Measurements from ENCODE around the gene STK32B. TPM values are rescaled to one million over a fixed set of nuclear protein-coding genes. Genes with fewer than 3 reads are reported as not detected.

STK32B gene
- total and polyA plus RNA-seq, 2 experiments from 2014 or later = 0.71 to 2.3 TPM

DNA sequence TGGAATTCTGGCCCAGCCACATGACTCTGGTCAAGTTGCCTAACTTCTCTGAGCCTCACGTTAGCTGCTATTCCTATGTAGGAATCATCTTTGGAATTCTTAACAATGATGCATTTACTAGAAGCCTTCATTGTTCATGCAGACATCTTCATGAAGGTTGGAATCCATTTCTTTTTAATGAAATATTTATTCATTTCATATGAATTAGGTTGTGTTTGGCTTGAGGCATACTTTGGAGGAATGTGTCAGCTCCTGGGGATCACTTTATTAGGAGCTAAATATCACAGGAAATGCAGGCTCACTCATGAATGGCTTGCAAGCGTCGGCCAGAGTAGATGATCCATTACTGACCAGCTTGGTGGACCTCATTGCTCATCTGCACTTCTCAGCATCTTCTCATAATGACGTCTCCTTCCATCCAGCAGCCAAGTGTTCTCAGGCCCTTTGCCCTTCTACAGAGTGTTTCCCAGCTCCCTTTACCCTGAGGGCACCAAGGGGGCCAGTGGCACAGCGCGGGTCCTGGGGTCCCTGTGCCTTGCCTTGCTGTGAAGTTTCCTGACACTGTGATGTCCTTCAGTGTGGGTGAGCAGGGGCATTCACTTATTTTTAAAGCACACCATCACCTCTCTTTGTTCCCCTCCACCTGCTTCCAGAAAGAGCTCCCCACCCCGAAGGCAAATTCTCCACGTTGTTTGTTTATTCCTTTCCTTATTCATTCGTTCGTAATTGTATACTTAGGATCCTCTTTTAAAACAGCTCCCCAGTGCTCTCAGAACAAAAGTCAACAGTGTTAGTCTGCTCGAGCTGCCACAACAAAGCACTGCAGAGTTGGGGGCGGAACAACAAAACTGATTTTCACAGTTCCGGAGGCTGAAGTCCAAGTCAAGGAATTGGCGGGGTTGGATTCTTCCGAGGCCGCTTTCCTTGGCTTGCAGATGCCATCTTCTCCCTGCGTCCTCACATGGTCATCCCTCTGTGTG is 106.8 kb downstream of the STK32B start:
- H3K4me1 Mint-ChIP-seq = no peaks in the 10 kb centered on the region
- H2AFZ ChIP-seq = no peak overlapping the region
- ATAC-seq = no peak; the same call in 2 of the 3 replicates
- no peaks in the 10 kb centered on the region for H3K4me1 ChIP-seq (ENCODE audit: insufficient read depth)
- H3K4me3 Mint-ChIP-seq = no peak overlapping the region
- TF ChIP-seq, protein P1, sequence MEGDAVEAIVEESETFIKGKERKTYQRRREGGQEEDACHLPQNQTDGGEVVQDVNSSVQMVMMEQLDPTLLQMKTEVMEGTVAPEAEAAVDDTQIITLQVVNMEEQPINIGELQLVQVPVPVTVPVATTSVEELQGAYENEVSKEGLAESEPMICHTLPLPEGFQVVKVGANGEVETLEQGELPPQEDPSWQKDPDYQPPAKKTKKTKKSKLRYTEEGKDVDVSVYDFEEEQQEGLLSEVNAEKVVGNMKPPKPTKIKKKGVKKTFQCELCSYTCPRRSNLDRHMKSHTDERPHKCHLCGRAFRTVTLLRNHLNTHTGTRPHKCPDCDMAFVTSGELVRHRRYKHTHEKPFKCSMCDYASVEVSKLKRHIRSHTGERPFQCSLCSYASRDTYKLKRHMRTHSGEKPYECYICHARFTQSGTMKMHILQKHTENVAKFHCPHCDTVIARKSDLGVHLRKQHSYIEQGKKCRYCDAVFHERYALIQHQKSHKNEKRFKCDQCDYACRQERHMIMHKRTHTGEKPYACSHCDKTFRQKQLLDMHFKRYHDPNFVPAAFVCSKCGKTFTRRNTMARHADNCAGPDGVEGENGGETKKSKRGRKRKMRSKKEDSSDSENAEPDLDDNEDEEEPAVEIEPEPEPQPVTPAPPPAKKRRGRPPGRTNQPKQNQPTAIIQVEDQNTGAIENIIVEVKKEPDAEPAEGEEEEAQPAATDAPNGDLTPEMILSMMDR (conservative IDR thresholded peaks at IDR 0.05; ENCODE audit: low read depth in 2 of 2) = no peak
- no peak for TF ChIP-seq ZNF331 (CRISPR knock-in tag; IDR thresholded peaks at IDR 0.05; ENCODE audit: low read depth)
- no peak for TF ChIP-seq JUNB (IDR thresholded peaks at IDR 0.05; ENCODE audit: unreplicated experiment)
- no peak for TF ChIP-seq POLR2AphosphoS5 (IDR thresholded peaks at IDR 0.05; ENCODE audit: low read depth)
- no peak for TF ChIP-seq CREB1 (CRISPR knock-in tag; IDR thresholded peaks at IDR 0.05; ENCODE audit: low read depth)
- TF ChIP-seq ZNF114 (CRISPR knock-in tag; IDR thresholded peaks at IDR 0.05) = no peak
- TF ChIP-seq, protein P2, sequence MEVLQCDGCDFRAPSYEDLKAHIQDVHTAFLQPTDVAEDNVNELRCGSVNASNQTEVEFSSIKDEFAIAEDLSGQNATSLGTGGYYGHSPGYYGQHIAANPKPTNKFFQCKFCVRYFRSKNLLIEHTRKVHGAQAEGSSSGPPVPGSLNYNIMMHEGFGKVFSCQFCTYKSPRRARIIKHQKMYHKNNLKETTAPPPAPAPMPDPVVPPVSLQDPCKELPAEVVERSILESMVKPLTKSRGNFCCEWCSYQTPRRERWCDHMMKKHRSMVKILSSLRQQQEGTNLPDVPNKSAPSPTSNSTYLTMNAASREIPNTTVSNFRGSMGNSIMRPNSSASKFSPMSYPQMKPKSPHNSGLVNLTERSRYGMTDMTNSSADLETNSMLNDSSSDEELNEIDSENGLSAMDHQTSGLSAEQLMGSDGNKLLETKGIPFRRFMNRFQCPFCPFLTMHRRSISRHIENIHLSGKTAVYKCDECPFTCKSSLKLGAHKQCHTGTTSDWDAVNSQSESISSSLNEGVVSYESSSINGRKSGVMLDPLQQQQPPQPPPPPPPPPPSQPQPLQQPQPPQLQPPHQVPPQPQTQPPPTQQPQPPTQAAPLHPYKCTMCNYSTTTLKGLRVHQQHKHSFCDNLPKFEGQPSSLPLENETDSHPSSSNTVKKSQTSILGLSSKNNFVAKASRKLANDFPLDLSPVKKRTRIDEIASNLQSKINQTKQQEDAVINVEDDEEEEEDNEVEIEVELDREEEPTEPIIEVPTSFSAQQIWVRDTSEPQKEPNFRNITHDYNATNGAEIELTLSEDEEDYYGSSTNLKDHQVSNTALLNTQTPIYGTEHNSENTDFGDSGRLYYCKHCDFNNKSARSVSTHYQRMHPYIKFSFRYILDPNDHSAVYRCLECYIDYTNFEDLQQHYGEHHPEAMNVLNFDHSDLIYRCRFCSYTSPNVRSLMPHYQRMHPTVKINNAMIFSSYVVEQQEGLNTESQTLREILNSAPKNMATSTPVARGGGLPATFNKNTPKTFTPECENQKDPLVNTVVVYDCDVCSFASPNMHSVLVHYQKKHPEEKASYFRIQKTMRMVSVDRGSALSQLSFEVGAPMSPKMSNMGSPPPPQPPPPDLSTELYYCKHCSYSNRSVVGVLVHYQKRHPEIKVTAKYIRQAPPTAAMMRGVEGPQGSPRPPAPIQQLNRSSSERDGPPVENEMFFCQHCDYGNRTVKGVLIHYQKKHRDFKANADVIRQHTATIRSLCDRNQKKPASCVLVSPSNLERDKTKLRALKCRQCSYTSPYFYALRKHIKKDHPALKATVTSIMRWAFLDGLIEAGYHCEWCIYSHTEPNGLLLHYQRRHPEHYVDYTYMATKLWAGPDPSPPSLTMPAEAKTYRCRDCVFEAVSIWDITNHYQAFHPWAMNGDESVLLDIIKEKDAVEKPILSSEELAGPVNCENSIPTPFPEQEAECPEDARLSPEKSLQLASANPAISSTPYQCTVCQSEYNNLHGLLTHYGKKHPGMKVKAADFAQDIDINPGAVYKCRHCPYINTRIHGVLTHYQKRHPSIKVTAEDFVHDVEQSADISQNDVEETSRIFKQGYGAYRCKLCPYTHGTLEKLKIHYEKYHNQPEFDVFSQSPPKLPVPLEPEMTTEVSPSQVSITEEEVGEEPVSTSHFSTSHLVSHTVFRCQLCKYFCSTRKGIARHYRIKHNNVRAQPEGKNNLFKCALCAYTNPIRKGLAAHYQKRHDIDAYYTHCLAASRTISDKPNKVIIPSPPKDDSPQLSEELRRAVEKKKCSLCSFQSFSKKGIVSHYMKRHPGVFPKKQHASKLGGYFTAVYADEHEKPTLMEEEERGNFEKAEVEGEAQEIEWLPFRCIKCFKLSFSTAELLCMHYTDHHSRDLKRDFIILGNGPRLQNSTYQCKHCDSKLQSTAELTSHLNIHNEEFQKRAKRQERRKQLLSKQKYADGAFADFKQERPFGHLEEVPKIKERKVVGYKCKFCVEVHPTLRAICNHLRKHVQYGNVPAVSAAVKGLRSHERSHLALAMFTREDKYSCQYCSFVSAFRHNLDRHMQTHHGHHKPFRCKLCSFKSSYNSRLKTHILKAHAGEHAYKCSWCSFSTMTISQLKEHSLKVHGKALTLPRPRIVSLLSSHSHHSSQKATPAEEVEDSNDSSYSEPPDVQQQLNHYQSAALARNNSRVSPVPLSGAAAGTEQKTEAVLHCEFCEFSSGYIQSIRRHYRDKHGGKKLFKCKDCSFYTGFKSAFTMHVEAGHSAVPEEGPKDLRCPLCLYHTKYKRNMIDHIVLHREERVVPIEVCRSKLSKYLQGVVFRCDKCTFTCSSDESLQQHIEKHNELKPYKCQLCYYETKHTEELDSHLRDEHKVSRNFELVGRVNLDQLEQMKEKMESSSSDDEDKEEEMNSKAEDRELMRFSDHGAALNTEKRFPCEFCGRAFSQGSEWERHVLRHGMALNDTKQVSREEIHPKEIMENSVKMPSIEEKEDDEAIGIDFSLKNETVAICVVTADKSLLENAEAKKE (CRISPR knock-in tag; IDR thresholded peaks at IDR 0.05) = no peak
- no peak for TF ChIP-seq EZH2 (IDR thresholded peaks at IDR 0.05; ENCODE audit: low read depth, unreplicated experiment)
- no peak for TF ChIP-seq STAT1 (IDR thresholded peaks at IDR 0.05; ENCODE audit: unreplicated experiment)
- TF ChIP-seq NANOG (IDR thresholded peaks at IDR 0.05; ENCODE audit: borderline replicate concordance) = no peak
- TF ChIP-seq, protein P3, sequence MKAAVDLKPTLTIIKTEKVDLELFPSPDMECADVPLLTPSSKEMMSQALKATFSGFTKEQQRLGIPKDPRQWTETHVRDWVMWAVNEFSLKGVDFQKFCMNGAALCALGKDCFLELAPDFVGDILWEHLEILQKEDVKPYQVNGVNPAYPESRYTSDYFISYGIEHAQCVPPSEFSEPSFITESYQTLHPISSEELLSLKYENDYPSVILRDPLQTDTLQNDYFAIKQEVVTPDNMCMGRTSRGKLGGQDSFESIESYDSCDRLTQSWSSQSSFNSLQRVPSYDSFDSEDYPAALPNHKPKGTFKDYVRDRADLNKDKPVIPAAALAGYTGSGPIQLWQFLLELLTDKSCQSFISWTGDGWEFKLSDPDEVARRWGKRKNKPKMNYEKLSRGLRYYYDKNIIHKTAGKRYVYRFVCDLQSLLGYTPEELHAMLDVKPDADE (IDR thresholded peaks at IDR 0.05) = no peak
- H3K27me3 Mint-ChIP-seq (ENCODE audit: insufficient read depth, low read depth, poor library complexity) = peaks cover 1% of the 10 kb centered on the region
- no peak for DNase-seq (ENCODE audit: low spot score)
- H3K4me2 ChIP-seq = no peak overlapping the region
- no peaks in the 10 kb centered on the region for H3K36me3 Mint-ChIP-seq (ENCODE audit: low read depth)
- H4K20me1 ChIP-seq (replicated peaks; ENCODE audit: insufficient read depth) = no peaks in the 10 kb centered on the region
- no peaks in the 10 kb centered on the region for H3K27me3 ChIP-seq (ENCODE audit: insufficient read depth)
- H3K9me3 Mint-ChIP-seq = no peaks in the 10 kb centered on the region
- no peaks in the 10 kb centered on the region for H3K79me2 ChIP-seq (replicated peaks; ENCODE audit: insufficient read depth)
- H3K27ac ChIP-seq (ENCODE audit: low read depth) = no peak overlapping the region
- no peaks in the 10 kb centered on the region for H3F3A ChIP-seq (replicated peaks; ENCODE audit: low read depth)
- H3K36me3 ChIP-seq (ENCODE audit: insufficient read depth) = no peaks in the 10 kb centered on the region
- no peak overlapping the region; the same call in 1 of the 2 replicates for H3K27ac Mint-ChIP-seq
- H3K9me2 ChIP-seq (ENCODE audit: insufficient read depth) = no peaks in the 10 kb centered on the region
- no peak overlapping the region for H3K4me3 ChIP-seq
